NCI-H187 (cell line): Measurements from ENCODE around the gene ADRA1B.

Experiments
- DNase-seq, 2 experiments: peaks; one replicate each; lab custom pipeline; 2025; lab: John Stamatoyannopoulos, UW

The ADRA1B gene

DNA sequence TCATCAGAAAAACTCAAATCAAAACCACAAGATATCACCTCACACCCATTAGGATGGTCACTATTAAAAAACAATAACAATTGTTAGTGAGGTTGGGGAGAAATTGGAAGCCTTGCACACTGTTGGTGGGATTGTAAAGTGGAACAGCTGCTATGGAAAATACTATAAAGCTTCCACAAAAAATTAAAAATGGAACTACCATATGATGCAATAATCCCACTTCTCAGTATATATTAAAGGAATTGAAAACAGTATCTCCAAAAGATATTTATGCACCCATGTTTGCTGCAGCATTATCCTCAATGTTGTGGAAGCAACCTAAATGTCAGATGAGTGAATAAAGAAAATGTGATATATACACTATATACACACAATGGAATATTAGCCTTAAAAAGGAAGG, 14.5 kb upstream of the ADRA1B start:
- DNase-seq = no peak

DNA sequence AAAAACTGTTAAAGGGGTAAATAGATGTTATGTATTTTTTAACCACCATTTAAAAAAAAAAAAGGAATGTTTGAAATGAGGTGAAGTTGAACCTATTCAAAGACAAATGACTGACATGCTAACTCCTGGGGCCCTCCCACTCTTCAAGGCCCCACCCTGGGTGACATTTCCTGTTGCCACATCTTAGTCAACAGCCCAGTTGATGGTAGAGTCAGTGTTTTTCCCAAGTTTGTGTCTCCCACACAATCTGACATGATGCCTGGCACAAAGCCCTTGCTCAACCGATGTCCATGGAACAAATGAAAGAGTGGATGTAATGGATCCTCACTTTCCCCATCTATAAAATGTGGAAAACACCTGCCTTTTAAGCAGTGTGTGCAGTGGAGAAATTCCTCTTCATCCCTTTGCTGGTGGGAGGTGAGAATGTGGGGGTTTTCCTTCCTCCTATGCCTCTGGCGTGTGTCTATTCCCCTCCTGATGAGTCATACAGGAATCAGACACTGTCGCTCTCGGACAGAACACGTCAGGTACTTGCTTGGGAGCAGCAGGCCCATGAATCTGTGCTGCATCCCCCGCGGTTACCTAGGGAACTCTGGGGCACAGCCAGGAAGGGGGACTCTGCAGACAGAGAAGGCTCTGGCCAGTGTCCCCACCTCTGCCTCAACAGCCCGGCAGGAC, 13.7 kb upstream of the ADRA1B start:
- DNase-seq = no peak

DNA sequence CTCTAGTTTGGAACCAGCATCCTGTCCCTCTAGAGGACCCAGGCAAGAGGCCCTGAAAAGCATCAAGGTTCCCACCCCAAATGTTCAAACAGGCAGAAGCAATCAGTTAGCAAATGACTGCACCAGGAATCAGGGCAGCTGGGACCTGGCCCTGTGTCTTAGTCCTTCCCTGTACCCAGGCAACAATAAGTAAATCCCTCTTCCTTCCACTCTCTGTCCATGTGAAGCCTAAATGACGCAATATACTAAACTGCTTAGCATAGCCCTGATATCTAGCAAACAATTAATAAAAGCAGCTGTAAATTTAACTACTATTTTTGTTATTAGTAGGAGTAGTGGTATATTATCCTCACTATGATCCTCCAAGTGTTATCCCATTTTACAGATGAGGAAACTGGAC, 13.2 kb upstream of the ADRA1B start:
- no peak for DNase-seq

DNA sequence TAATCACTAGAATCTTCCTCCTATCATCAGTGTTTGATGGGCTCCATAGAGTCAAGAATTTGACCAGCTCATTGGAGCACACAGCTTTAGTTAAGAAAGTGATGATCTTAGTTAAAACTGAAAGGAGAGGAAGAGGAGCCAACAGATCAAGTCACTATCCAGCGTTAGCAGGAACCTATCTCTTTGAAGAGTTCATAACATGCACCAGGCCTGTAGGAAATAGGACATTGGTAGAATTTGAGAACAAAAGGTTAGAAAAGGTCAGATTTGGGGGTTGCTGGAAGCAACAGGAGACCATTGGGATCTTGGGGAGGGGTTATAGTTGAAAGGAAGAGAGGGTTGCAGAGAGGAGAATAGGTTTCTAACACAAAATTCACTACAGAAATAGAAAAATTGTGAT, 11.4 kb upstream of the ADRA1B start:
- no peak for DNase-seq

DNA sequence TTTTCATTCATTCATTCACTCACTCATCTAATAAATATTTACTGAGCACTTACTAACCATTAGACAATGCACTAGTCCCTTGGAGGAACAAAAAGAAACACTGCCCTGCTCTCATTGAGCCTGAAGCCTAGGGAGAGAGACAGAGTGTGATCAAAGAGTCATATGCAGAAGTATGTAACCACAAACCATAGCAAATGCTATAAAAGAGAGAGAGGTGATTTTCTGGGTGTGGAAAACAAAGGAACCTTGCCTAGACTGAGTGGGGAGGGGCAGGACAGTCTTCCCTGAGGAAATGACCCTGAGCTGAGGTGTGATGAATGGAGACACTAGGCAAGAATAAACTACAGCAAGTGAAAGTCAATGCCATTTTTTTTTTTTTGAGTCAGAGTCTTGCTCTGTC, 10.8 kb upstream of the ADRA1B start:
- DNase-seq = no peak

DNA sequence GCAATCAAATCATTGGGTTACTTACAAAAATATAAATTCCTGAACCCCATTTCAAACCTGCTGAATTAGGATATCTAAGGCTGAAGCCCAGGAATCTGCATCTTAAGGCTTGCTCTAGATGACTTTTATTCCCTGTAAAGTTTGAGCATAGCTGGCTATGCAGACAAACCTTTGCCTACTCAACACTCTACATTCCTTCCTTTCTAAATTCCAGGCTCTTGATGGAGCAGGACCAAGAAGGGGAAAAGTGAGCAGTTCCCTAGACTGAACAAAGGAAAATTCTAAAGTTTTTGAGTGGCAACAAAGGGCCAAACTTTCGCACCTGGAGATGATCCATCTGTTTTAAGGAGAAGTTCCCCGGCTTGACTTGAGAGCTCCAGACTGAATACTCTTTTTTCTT, 9.8 kb upstream of the ADRA1B start:
- DNase-seq = no peak

DNA sequence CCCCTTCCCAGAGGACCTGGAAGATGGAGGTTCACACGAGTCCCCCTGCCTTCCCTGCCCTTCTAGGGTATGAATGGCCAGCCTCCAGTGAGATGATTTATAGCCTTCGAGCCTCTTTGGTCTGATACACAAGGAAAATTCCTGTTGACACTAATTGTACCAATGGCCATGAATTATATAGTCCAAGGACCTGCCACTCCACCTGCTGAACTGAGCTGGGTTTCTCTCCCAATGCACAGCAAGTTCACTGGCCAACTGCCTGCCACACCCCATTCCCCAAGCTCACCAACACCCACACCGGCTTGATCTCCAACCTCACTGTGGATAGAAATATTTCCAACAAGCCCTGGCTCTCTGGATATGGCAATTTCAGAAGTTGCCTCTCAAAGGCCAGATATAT, 9.3 kb upstream of the ADRA1B start:
- no peak for DNase-seq

DNA sequence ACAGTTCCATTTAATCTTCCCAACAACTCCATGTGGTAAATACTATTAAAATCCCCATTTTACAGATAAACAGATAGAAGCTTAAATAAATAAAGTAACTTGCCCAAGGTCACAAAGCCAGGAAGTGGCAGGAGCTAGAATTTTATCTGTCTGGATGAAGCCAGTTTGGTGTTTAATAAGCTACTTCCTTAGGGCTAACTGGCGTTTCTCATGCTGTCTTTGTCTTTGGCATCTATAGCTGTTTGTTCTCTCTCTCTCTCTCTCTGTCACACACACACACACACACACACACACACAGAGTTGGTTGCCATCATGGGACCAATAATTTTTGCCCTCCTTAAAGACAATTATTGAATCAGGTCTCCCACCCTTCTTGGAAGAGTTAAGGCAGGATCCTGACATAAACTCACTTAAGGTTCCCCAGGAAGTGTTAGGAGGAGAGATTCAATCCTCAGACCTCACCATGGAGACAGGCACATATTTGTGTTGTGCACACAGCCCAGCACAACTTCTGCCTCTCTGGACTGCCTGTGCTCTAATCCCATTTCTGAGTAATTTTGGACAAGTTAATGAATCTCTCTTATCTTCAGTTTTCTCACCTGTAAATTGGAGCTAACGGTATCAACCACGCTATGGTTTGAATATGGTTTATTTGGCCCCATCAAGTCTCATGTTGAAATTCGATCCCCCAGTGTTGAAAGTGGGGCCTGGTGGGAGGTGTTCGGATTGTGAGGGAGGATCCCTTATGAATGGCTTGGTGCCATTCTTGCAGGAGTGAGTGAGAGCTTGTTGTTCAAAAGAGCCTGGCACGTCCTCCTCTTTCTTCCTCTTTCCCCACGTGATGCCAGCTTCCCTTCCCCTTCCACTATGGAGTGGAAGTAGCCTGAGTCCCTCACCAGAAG, 8.3 kb upstream of the ADRA1B start:
- no peak for DNase-seq

DNA sequence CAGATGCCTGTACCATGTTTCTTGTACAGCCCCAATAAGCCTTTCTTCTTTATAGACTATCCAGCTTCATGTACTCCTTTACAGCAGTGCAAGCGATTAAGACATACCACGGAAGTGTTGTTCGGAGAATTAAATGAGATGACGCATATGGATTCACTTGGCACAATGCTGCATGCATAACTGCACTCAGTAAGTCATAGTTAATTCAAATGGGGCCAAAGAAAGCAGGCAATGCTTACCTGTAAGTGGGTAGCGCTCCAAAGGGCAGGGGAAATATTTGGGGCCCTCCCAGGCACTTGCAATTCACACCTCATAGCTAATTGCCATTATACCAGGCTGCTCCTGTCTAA, 7.7 kb upstream of the ADRA1B start:
- no peak for DNase-seq

DNA sequence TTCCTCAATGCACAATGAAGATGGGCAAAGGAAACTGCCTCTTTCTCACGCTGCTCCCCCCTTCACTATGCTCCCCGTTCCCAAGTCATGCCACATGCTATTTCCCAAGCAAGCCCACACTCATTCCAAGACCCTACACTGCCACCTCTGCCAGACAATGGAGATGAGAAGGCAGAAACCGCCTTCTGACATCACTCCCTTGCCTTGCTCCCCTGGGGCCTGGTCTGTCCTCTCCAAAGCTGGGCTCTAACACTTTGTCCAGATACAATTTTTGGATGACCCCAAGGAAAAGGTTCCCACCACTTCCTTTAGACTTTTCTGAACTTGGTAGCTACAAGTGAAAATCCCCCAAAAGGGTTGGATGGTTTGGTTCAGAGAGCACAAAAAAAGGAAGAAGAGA, 7.2 kb upstream of the ADRA1B start:
- DNase-seq = no peak

DNA sequence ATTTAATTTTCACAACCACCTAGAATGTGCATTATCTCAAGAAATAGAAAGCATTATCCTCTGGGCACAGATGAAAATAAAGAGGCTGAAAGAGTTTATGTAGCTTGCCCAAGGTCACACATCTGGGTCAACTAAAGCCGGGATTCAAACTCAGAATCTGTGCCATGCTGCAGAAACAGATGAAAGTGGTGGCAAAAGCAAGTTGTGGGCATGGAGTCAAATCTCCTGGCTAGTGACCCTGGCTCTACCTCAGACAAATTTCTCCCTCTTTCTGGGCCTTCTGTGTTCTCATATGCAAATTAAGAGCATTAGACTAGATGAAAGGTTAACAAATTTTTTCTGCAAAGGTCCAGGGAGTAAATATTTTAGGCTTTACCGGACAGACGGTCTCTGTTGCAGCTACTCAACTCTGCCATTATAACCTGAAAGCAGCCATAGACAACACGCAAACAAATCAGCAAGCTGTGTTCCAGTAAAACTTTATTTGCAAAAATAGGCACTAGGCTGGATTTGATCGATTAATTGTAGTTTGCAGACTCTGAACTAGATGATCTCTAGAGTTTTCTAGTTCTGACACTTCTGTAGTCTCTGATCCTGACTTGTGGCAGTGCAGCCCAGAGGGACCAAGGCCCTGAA, 6.0 kb upstream of the ADRA1B start:
- no peak for DNase-seq

DNA sequence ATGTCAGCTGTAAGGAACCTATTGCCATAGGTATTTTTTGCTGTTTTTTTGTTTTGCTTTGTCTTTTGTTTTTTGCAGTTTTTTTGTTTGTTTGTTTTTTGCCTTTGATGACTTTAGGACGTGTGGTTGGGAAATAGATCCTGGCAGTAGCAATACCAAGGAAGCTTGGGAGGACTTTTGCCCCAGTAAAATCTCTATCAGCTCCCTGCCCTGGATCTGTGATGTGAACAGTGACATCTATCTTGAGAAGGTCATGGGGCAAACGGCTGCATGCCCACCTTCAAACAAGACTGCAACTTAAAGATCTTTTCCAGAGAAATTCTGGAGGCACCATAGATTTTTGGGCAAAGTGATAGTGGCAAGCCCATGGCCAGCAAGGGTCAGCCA, 5.4 kb upstream of the ADRA1B start:
- no peak for DNase-seq

DNA sequence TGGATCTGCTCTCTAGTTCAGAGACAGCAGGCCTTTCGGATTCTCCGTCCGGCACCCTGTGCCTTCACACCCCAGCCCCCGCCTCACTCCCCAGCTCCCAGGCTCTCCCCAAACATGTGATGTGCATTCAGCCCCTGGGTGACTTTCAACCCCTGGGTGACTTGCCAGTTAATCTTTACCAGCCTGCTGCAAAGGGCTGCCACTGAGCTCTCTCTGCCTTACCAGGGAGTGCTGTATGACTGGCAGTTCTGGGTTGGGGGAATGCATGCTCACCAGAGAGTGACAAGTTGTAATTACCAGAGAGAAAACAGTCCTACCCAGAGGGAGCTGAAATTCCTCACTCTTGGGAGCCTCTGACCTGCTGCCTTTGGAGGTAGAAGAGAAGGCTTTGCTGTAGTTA, 4.9 kb upstream of the ADRA1B start:
- no peak for DNase-seq

DNA sequence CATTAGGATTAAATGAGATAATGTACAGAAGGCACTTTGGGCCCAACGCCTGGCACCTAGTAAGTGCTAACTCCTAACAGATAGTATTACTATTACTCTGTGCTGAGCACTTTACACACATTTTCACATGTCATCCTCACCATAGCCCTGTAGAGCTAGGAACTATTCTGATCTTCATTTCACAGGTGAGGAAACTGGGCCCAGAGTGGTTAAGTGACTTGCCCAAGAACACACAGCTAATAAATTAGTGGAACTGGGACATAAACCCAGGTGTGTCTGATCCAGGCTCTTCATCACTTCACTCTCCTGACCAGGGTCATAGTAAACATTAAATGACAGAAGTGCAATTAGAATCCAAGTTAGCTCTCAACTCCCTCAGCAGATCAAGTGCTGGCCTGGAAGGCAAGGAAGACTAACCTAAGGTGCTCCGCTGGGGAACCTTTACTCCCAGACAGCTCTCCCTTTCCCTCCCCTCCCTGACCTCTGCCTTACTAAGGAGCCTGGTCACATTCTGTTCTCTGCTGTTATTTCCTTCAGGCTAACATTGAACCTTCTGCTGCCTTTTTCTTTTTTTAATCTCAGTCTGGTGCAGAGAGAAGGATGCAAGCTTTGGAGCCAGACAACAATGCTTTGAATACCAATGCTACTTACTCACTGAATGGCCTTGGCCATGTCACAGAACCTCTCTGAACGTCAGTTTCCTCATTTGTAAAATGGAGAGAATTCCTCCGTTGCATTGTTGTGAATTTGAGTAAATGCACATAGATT, 4.1 kb upstream of the ADRA1B start:
- DNase-seq = no peak

DNA sequence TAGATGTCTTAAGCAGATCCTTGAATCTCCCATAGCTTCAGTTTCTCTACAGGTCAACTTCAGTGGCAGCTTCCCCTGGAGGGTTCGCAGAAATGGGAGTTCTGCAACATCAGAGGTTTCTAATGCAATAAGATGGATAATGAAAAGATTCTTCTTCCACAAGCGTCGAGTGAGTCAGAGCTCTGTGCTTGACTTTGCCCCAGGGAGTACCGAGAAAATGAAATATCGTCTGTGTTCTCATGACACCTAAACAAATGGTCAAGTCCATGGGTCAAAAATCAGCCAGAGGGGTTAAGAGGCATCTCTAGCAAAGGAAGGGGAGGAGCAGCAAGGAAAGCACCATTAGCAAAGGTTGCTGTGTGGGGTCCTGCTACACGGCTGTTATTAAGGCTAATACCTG, 3.2 kb upstream of the ADRA1B start:
- no peak for DNase-seq

DNA sequence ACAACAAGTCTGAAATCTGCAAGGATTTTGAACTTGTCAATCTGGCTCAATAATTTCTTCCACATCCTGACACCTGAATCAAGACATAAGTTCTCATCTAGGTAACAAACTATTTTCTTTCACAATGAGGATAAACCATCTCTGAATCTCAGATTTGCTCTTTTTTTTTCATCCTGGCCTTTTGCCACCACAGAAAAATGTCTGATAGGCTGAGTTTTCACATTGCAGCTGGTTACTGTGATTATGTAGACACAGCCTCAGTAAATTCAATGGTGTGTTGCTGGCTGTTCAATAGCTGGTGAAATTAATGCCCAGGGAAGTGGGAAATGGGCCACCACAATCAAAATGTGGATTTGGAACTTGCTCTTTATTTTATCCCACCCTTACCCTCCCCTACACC, 2.8 kb upstream of the ADRA1B start:
- DNase-seq = no peak

DNA sequence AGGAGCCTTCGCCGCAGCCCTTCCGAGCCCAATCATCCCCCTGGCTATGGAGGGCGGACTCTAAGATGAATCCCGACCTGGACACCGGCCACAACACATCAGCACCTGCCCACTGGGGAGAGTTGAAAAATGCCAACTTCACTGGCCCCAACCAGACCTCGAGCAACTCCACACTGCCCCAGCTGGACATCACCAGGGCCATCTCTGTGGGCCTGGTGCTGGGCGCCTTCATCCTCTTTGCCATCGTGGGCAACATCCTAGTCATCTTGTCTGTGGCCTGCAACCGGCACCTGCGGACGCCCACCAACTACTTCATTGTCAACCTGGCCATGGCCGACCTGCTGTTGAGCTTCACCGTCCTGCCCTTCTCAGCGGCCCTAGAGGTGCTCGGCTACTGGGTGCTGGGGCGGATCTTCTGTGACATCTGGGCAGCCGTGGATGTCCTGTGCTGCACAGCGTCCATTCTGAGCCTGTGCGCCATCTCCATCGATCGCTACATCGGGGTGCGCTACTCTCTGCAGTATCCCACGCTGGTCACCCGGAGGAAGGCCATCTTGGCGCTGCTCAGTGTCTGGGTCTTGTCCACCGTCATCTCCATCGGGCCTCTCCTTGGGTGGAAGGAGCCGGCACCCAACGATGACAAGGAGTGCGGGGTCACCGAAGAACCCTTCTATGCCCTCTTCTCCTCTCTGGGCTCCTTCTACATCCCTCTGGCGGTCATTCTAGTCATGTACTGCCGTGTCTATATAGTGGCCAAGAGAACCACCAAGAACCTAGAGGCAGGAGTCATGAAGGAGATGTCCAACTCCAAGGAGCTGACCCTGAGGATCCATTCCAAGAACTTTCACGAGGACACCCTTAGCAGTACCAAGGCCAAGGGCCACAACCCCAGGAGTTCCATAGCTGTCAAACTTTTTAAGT, 819 bp downstream of the ADRA1B start:
- no peak for DNase-seq

DNA sequence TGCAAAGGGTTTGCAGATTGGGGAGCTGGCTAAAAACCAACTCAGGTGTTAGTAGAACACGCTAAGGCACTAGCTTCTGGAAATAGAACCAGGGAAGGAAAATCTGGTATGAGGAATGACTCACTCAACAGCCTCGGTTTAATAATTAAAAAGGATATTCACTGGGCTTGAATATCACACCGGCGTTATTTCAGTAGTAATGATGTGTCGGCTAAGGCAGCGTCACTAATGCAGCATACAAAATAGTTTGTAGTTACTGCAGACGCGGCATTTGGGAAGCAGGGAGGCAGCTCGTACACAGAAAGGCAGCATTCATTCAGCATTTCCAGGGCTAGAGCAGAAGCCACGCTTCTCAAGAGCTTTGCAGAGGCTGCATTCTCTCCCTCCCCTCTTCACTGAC, 1.7 kb downstream of the ADRA1B start:
- no peak for DNase-seq

DNA sequence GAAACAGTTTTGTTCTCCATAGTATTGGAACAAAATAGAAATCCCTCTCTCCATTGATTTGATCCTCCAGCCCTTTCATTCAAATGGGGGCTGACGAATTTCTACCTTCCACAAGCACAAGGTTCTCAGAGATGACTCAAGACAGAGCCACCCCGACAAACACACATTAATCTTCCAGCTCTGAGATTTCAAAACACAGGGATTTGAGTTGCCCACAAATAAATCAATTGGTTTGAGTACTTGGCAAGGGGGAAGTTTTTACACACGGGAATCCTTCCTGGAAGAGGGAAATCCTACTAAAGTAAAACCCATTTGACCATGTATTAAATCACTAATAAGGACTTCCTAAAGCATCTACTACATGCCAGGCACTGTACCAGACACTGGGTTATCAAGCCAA, 5.4 kb downstream of the ADRA1B start:
- no peak for DNase-seq

DNA sequence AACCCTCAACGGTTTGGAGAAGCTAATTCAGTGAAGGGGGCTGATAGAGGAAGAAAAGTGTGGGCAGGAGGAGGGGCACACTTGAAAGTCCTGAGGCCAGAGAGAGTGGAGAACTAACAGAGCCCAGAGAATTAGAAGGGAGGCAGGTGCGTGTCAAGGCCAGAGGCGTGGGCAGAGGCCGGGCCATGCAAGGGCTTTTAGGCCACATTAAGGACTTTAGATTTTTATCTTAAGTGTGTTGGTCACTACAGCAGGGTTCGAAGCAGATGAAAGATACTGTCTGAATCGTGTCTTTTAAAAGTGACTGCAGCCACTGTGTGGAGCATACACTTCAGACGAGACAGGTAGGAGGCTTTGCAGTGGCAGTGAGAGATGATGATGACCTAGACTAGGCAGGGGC, 6.7 kb downstream of the ADRA1B start:
- no peak for DNase-seq

DNA sequence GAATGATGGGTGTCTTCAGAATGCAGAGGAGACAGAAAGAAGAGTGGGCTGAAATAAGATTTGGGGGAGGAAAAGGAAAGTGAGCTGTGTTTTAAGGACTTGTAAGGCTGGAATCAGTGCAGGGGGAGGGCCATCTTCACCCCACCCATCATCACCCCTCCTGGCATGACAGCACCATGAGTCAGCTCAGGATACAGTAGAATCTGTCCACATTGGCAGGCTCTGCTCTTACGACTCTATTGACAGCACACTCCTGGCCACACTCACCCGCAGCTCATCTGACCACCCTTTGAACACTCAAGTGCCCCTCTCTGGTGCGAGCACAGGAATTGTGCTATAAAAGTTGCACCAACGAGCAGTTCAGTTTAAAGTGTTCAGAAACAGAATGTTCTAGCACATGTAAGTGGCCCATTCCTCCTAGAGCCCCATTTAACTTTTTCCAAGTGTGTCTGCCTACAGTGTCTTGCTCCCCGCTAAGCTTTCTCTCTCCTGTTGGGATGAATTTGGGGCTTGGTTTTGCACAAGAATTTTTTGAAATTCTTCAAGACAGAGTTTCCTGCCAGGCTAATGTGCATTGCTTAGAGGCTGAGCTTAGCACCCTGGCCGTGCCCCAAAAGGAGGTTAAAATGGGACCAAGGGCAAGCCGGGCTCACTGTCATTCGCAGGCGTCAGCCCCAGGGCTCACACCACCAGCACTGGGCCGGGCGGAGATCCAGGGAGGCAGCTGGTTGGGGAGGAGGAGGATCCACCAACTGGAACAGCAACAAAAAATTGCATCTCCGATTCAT, 12.0 kb downstream of the ADRA1B start:
- no peak for DNase-seq
